HL-60 (cell line): ENCODE results near the gene ANGPTL8.

Source experiments
- CTCF ChIP-seq: IDR thresholded peaks from one replicate; pipeline ENCODE4 v1.5.1; 2011; ENCODE audit warnings: low read length, control low read depth, inconsistent platforms; ENCODE audit not compliant: insufficient read depth
- GABPA ChIP-seq: IDR thresholded peaks from 2 replicates; pipeline ENCODE4 v1.6.1; 2012; ENCODE audit warnings: low read depth
- POLR2AphosphoS5 ChIP-seq: IDR thresholded peaks from 2 replicates; pipeline ENCODE4 v1.6.1; 2012; ENCODE audit warnings: low read depth

- no peak for TF ChIP-seq CTCF
- TF ChIP-seq POLR2AphosphoS5 = no peak
- no peak for TF ChIP-seq GABPA
These were observed 8.5 kb downstream of the ANGPTL8 start for GRCh38 chr19:11247934-11248333.
